ENCODE measurements around the gene FAM120AOS.
A peak's percentile ranks its signal among the peaks of the same experiment; 100 is the strongest.

Gene FAM120AOS

GRCh38 chr9:93453047-93453914 lies at the start of gene FAM120AOS:
FAM120AOS (minus strand) TSS chr9:93453581; CDS start chr9:93452709, 872 bp downstream.
- Histone ChIP-seq H3K36me3 (ENCODE audit: control insufficient read depth, insufficient read depth, low read length) (no peaks in the 10 kb centered on the region), H3K4me3 (ENCODE audit: low read depth, low read length) (peak within 1 kb of the TSS; percentile 85), H3K4me1 (ENCODE audit: control insufficient read depth, insufficient read depth, low read length) (peaks cover 10% of the 10 kb centered on the region), H3K9me3 (ENCODE audit: control insufficient read depth, insufficient read depth, low read length) (no peaks in the 10 kb centered on the region), H3K9ac (ENCODE audit: low read depth, low read length) (peak within 1 kb of the TSS; percentile 65), H3K27me3 (ENCODE audit: control insufficient read depth, insufficient read depth, low read length) (no peaks in the 10 kb centered on the region)

GRCh38 chr9:93501406-93501805 lies 48.0 kb upstream of the FAM120AOS start:
- Histone ChIP-seq H3K9me3 (ENCODE audit: control insufficient read depth, insufficient read depth, low read length) (no peaks in the 10 kb centered on the region), H3K9ac (ENCODE audit: low read depth, low read length) (no peak overlapping the region), H3K4me3 (ENCODE audit: low read depth, low read length) (no peak overlapping the region), H3K4me1 (ENCODE audit: control insufficient read depth, insufficient read depth, low read length) (no peaks in the 10 kb centered on the region), H3K36me3 (ENCODE audit: control insufficient read depth, insufficient read depth, low read length) (peaks cover 13% of the 10 kb centered on the region), H3K27me3 (ENCODE audit: control insufficient read depth, insufficient read depth, low read length) (no peaks in the 10 kb centered on the region)

- H3K4me3 ChIP-seq (ENCODE audit: low read depth, low read length) = no peak overlapping the region
These were observed 47.4 kb upstream of the FAM120AOS start for GRCh38 chr9:93500571-93501298.

GRCh38 chr9:93496285-93496684 lies 42.9 kb upstream of the FAM120AOS start:
- Histone ChIP-seq H3K9me3 (ENCODE audit: control insufficient read depth, insufficient read depth, low read length) (no peaks in the 10 kb centered on the region), H3K4me1 (ENCODE audit: control insufficient read depth, insufficient read depth, low read length) (no peaks in the 10 kb centered on the region), H3K4me3 (ENCODE audit: low read depth, low read length) (no peak overlapping the region), H3K9ac (ENCODE audit: low read depth, low read length) (no peak overlapping the region), H3K36me3 (ENCODE audit: control insufficient read depth, insufficient read depth, low read length) (peaks cover 22% of the 10 kb centered on the region), H3K27me3 (ENCODE audit: control insufficient read depth, insufficient read depth, low read length) (no peaks in the 10 kb centered on the region)

More at GRCh38 chr9:93500571-93501298, 47.4 kb upstream of the FAM120AOS start:
- Histone ChIP-seq H3K27me3 (ENCODE audit: control insufficient read depth, insufficient read depth, low read length) (no peaks in the 10 kb centered on the region), H3K4me1 (ENCODE audit: control insufficient read depth, insufficient read depth, low read length) (no peaks in the 10 kb centered on the region), H3K9me3 (ENCODE audit: control insufficient read depth, insufficient read depth, low read length) (no peaks in the 10 kb centered on the region), H3K36me3 (ENCODE audit: control insufficient read depth, insufficient read depth, low read length) (peaks cover 13% of the 10 kb centered on the region), H3K9ac (ENCODE audit: low read depth, low read length) (no peak overlapping the region)

- Histone ChIP-seq H3K9me3 (ENCODE audit: control insufficient read depth, insufficient read depth, low read length) (no peaks in the 10 kb centered on the region), H3K27me3 (ENCODE audit: control insufficient read depth, insufficient read depth, low read length) (no peaks in the 10 kb centered on the region), H3K4me1 (ENCODE audit: control insufficient read depth, insufficient read depth, low read length) (no peaks in the 10 kb centered on the region), H3K36me3 (ENCODE audit: control insufficient read depth, insufficient read depth, low read length) (peaks cover 17% of the 10 kb centered on the region), H3K4me3 (ENCODE audit: low read depth, low read length) (no peak overlapping the region), H3K9ac (ENCODE audit: low read depth, low read length) (no peak overlapping the region)
These were observed 40.6 kb upstream of the FAM120AOS start for GRCh38 chr9:93493949-93494348.

- Histone ChIP-seq H3K4me3 (ENCODE audit: low read depth, low read length) (no peak overlapping the region), H3K9ac (ENCODE audit: low read depth, low read length) (no peak overlapping the region), H3K9me3 (ENCODE audit: control insufficient read depth, insufficient read depth, low read length) (no peaks in the 10 kb centered on the region), H3K4me1 (ENCODE audit: control insufficient read depth, insufficient read depth, low read length) (no peaks in the 10 kb centered on the region), H3K36me3 (ENCODE audit: control insufficient read depth, insufficient read depth, low read length) (peaks cover 9% of the 10 kb centered on the region), H3K27me3 (ENCODE audit: control insufficient read depth, insufficient read depth, low read length) (no peaks in the 10 kb centered on the region)
These were observed 38.9 kb upstream of the FAM120AOS start for GRCh38 chr9:93492327-93492726.

GRCh38 chr9:93491593-93492232 lies 38.3 kb upstream of the FAM120AOS start:
- H3K36me3 ChIP-seq (ENCODE audit: control insufficient read depth, insufficient read depth, low read length) = peaks cover 9% of the 10 kb centered on the region
- H3K4me1 ChIP-seq (ENCODE audit: control insufficient read depth, insufficient read depth, low read length) = no peaks in the 10 kb centered on the region
- H3K27me3 ChIP-seq (ENCODE audit: control insufficient read depth, insufficient read depth, low read length) = no peaks in the 10 kb centered on the region
- no peaks in the 10 kb centered on the region for H3K9me3 ChIP-seq (ENCODE audit: control insufficient read depth, insufficient read depth, low read length)
- no peak overlapping the region for H3K4me3 ChIP-seq (ENCODE audit: low read depth, low read length)
- H3K9ac ChIP-seq (ENCODE audit: low read depth, low read length) = no peak overlapping the region

GRCh38 chr9:93488244-93488643 lies 34.9 kb upstream of the FAM120AOS start:
- no peaks in the 10 kb centered on the region for H3K36me3 ChIP-seq (ENCODE audit: control insufficient read depth, insufficient read depth, low read length)
- H3K9ac ChIP-seq (ENCODE audit: low read depth, low read length) = no peak overlapping the region
- H3K4me1 ChIP-seq (ENCODE audit: control insufficient read depth, insufficient read depth, low read length) = no peaks in the 10 kb centered on the region
- H3K27me3 ChIP-seq (ENCODE audit: control insufficient read depth, insufficient read depth, low read length) = no peaks in the 10 kb centered on the region
- H3K9me3 ChIP-seq (ENCODE audit: control insufficient read depth, insufficient read depth, low read length) = no peaks in the 10 kb centered on the region
- no peak overlapping the region for H3K4me3 ChIP-seq (ENCODE audit: low read depth, low read length)

- Histone ChIP-seq H3K36me3 (ENCODE audit: control insufficient read depth, insufficient read depth, low read length) (no peaks in the 10 kb centered on the region), H3K27me3 (ENCODE audit: control insufficient read depth, insufficient read depth, low read length) (no peaks in the 10 kb centered on the region), H3K9me3 (ENCODE audit: control insufficient read depth, insufficient read depth, low read length) (no peaks in the 10 kb centered on the region), H3K9ac (ENCODE audit: low read depth, low read length) (no peak overlapping the region), H3K4me1 (ENCODE audit: control insufficient read depth, insufficient read depth, low read length) (no peaks in the 10 kb centered on the region), H3K4me3 (ENCODE audit: low read depth, low read length) (no peak overlapping the region)
These were observed 32.9 kb upstream of the FAM120AOS start for GRCh38 chr9:93486268-93486667.

GRCh38 chr9:93483497-93483896 lies 30.1 kb upstream of the FAM120AOS start:
- Histone ChIP-seq H3K4me1 (ENCODE audit: control insufficient read depth, insufficient read depth, low read length) (peaks cover 3% of the 10 kb centered on the region), H3K4me3 (ENCODE audit: low read depth, low read length) (no peak overlapping the region), H3K9ac (ENCODE audit: low read depth, low read length) (no peak overlapping the region), H3K9me3 (ENCODE audit: control insufficient read depth, insufficient read depth, low read length) (no peaks in the 10 kb centered on the region), H3K36me3 (ENCODE audit: control insufficient read depth, insufficient read depth, low read length) (no peaks in the 10 kb centered on the region), H3K27me3 (ENCODE audit: control insufficient read depth, insufficient read depth, low read length) (no peaks in the 10 kb centered on the region)

- Histone ChIP-seq H3K9me3 (ENCODE audit: control insufficient read depth, insufficient read depth, low read length) (no peaks in the 10 kb centered on the region), H3K4me3 (ENCODE audit: low read depth, low read length) (no peak overlapping the region), H3K36me3 (ENCODE audit: control insufficient read depth, insufficient read depth, low read length) (no peaks in the 10 kb centered on the region), H3K9ac (ENCODE audit: low read depth, low read length) (no peak overlapping the region), H3K27me3 (ENCODE audit: control insufficient read depth, insufficient read depth, low read length) (no peaks in the 10 kb centered on the region), H3K4me1 (ENCODE audit: control insufficient read depth, insufficient read depth, low read length) (peaks cover 3% of the 10 kb centered on the region)
These were observed 27.4 kb upstream of the FAM120AOS start for GRCh38 chr9:93480728-93481324.

All from iPS-15b (cell line).